Right cardiac atrium (tissue), 5 donors: ENCODE results near the gene JADE3. TPM values are rescaled to one million over a fixed set of nuclear protein-coding genes. Genes with fewer than 3 reads are reported as not detected.

ENCODE experiments used
- ATAC-seq, 2 donors: fragments of 200-7000 bp; cut with Tn5 transposase; one replicate each; pipeline versions ENCODE4 v1.8.0 to v1.9.1; 2020; ENCODE audit warnings: moderate library complexity in 2 of 2, mild to moderate bottlenecking in 1 of 2
- DNase-seq, 3 donors: peaks; one replicate each; pipeline ENCODE4 v3.0.0-alpha.2; 2020
- H3K27ac ChIP-seq: one replicate; pipeline ENCODE4 v1.5.1; 2013; ENCODE audit warnings: mild to moderate bottlenecking, low read length, control low read depth, moderate library complexity
- H3K27me3 ChIP-seq: one replicate; pipeline ENCODE4 v1.6.1; 2013; ENCODE audit not compliant: control insufficient read depth, insufficient read depth
- H3K4me1 ChIP-seq: one replicate; pipeline ENCODE4 v1.6.1; 2013; ENCODE audit warnings: low read length; ENCODE audit not compliant: control insufficient read depth, insufficient read depth
- H3K4me3 ChIP-seq: one replicate; pipeline ENCODE4 v1.5.1; 2013; ENCODE audit warnings: low read length, control low read depth
- H3K9me3 ChIP-seq: one replicate; pipeline ENCODE4 v1.6.1; 2013; ENCODE audit warnings: low read length; ENCODE audit not compliant: control insufficient read depth
- WGBS: extraction: QIAGEN DNeasy Blood & Tissue Kit; methylation state at CpG from one replicate; pipeline ENCODE4 v1.1.7; 2013; 5-methylcytosine and 5-hydroxymethylcytosine counted together
- intact Hi-C, 4 donors: fragments of 100-400 bp; cut with DNase I; formaldehyde crosslinking; loops; one replicate each; pipeline versions ENCODE4 v1.11.0 to v1.14.0; 2022 to 2023
- polyA plus RNA-seq: library from polyadenylated mRNA; stranded (reverse); fragments of 200-250 nt; gene quantifications from one replicate; pipeline ENCODE4 v1.2.3, GENCODE V29; 2013
- total RNA-seq, 4 donors: library from RNA; stranded (reverse); fragmentation: NEBNext Ultra II Directional; extraction: Animal tissue kit (Norgen Biotek cat#: 25700); gene quantifications; one replicate each; pipeline ENCODE4 v1.2.1, GENCODE V29; 2021
- donor health status: healthy with polysubstance abuse.
- donor health status: DM: no; HTN: yes; CAD: no.
- donor health status: DM: no; HTN: no; CAD: no.
- donor health status: DM: no; HTN: yes; CAD: no; lungs with severe emphysema.
- donor health status: DM: yes; HTN: yes; CAD: no.

The JADE3 gene
- total and polyA plus RNA-seq, 5 donors, result 2.5 to 6.7 (median 6.3) TPM

- intact Hi-C loops, result no loop called here
- H3K9me3 ChIP-seq, result no peaks in the 10 kb centered on the region
- no peak overlapping the region for H3K4me3 ChIP-seq
- ATAC-seq (no peak), DNase-seq (no peak)
- H3K4me1 ChIP-seq, result no peaks in the 10 kb centered on the region
- H3K27me3 ChIP-seq, result no peaks in the 10 kb centered on the region
- 76% methylated on average over 9 of the region's 9 CpGs for WGBS
- no peak overlapping the region for H3K27ac ChIP-seq
These were observed 168.1 kb downstream of the JADE3 start for GRCh38 chrX:47080215-47080914.

- no peak overlapping the region for H3K27ac ChIP-seq
- intact Hi-C loops, result no loop called here
- 79% methylated on average over 5 of the region's 5 CpGs for WGBS
- H3K4me1 ChIP-seq, result no peaks in the 10 kb centered on the region
- H3K4me3 ChIP-seq, result no peak overlapping the region
- ATAC-seq (no peak), DNase-seq (no peak)
- no peaks in the 10 kb centered on the region for H3K9me3 ChIP-seq
- H3K27me3 ChIP-seq, result no peaks in the 10 kb centered on the region
These were observed 168.7 kb downstream of the JADE3 start for GRCh38 chrX:47080915-47081236.

- 35% methylated on average over 4 of the region's 4 CpGs for WGBS
- DNase-seq, result no peak
- Histone ChIP-seq H3K27ac (no peak overlapping the region), H3K27me3 (no peaks in the 10 kb centered on the region), H3K4me1 (no peaks in the 10 kb centered on the region), H3K4me3 (no peak overlapping the region), H3K9me3 (no peaks in the 10 kb centered on the region)
- intact Hi-C loops, result no loop called here
- ATAC-seq, result no peak
These were observed 179.0 kb downstream of the JADE3 start for GRCh38 chrX:47091149-47091775.

GRCh38 chrX:47093248-47093647 lies 181.0 kb downstream of the JADE3 start:
- Histone ChIP-seq H3K27me3 (no peaks in the 10 kb centered on the region), H3K4me3 (no peak overlapping the region), H3K4me1 (no peaks in the 10 kb centered on the region), H3K9me3 (no peaks in the 10 kb centered on the region), H3K27ac (no peak overlapping the region)
- no peak for ATAC-seq
- no peak for DNase-seq
- intact Hi-C loops, result no loop called here
- 0% methylated on average over 1 of the region's 1 CpG for WGBS

GRCh38 chrX:47093860-47094259 lies 181.6 kb downstream of the JADE3 start:
- no peaks in the 10 kb centered on the region for H3K27me3 ChIP-seq
- intact Hi-C loops, result no loop called here
- H3K4me1 ChIP-seq, result no peaks in the 10 kb centered on the region
- ATAC-seq (no peak), DNase-seq (no peak)
- no peaks in the 10 kb centered on the region for H3K9me3 ChIP-seq
- 83% methylated on average over 11 of the region's 11 CpGs for WGBS
- H3K27ac ChIP-seq, result no peak overlapping the region
- H3K4me3 ChIP-seq, result no peak overlapping the region

- 70% methylated on average over 4 of the region's 4 CpGs for WGBS
- DNase-seq (no peak), ATAC-seq (no peak)
- Histone ChIP-seq H3K4me1 (no peaks in the 10 kb centered on the region), H3K27me3 (no peaks in the 10 kb centered on the region), H3K4me3 (no peak overlapping the region), H3K9me3 (no peaks in the 10 kb centered on the region), H3K27ac (no peak overlapping the region)
- intact Hi-C loops, result no loop called here
These were observed 184.8 kb downstream of the JADE3 start for GRCh38 chrX:47097018-47097417.

- intact Hi-C loops, result no loop called here
- 75% methylated on average over 2 of the region's 2 CpGs for WGBS
- Histone ChIP-seq H3K4me3 (no peak overlapping the region), H3K4me1 (no peaks in the 10 kb centered on the region), H3K27ac (no peak overlapping the region), H3K27me3 (no peaks in the 10 kb centered on the region), H3K9me3 (no peaks in the 10 kb centered on the region)
- DNase-seq, result no peak
- ATAC-seq, result no peak
These were observed 186.3 kb downstream of the JADE3 start for GRCh38 chrX:47098338-47099094.

GRCh38 chrX:47101206-47101605 lies 189.0 kb downstream of the JADE3 start:
- Histone ChIP-seq H3K4me3 (no peak overlapping the region), H3K27ac (no peak overlapping the region), H3K9me3 (no peaks in the 10 kb centered on the region), H3K4me1 (no peaks in the 10 kb centered on the region), H3K27me3 (no peaks in the 10 kb centered on the region)
- DNase-seq, result no peak
- WGBS, result 83% methylated on average over 4 of the region's 4 CpGs
- no peak for ATAC-seq
- intact Hi-C loops, result no loop called here

Other genes starting within 250 kb of the JADE3 start
- 1 to 10 TPM; 4.4 to 8.7 (median 6.1) TPM for gene SLC9A7, start 153.3 kb upstream of the JADE3 start, total RNA-seq
- 1.3 TPM for gene SLC9A7, start 153.3 kb upstream of the JADE3 start, polyA plus RNA-seq
- gene RP2, start 75.4 kb upstream of the JADE3 start, total RNA-seq, result 1 to 10 TPM; 3.4 to 6.5 (median 5.1) TPM
- 2.9 TPM for gene RP2, start 75.4 kb upstream of the JADE3 start, polyA plus RNA-seq
- 10 to 100 TPM; 17.0 to 25.1 (median 23.2) TPM for gene RGN, start 166.0 kb downstream of the JADE3 start, total RNA-seq
- gene RGN, start 166.0 kb downstream of the JADE3 start, polyA plus RNA-seq, result 13.4 TPM
- 100 to 1,000 TPM; 127 to 152 (median 139) TPM for gene NDUFB11, start 232.3 kb downstream of the JADE3 start, total RNA-seq
- 235 TPM for gene NDUFB11, start 232.3 kb downstream of the JADE3 start, polyA plus RNA-seq
- gene RBM10, start 232.8 kb downstream of the JADE3 start, total RNA-seq, result 10 to 100 TPM; 25.5 to 33.8 (median 28.2) TPM
- 22.6 TPM for gene RBM10, start 232.8 kb downstream of the JADE3 start, polyA plus RNA-seq